BLaER1 (cell line): ENCODE data around the gene EXOC2.

Source experiments
- H3K27ac ChIP-seq: shearing (Covaris generic); formaldehyde crosslinking; 2 replicates; pipeline ENCODE4 v1.8.1; 2022
- H3K27me3 ChIP-seq: shearing (Covaris generic); formaldehyde crosslinking; 2 replicates; pipeline ENCODE4 v1.8.1; 2022
- H3K36me3 ChIP-seq: shearing (Covaris generic); formaldehyde crosslinking; 2 replicates; pipeline ENCODE4 v1.8.1; 2022
- H3K4me1 ChIP-seq: shearing (Covaris generic); formaldehyde crosslinking; 2 replicates; pipeline ENCODE4 v1.8.1; 2022
- H3K4me2 ChIP-seq: shearing (Covaris generic); formaldehyde crosslinking; 2 replicates; pipeline ENCODE4 v1.8.1; 2022
- H3K4me3 ChIP-seq: shearing (Covaris generic); formaldehyde crosslinking; 2 replicates; pipeline ENCODE4 v1.8.1; 2022
- H3K9ac ChIP-seq: shearing (Covaris generic); formaldehyde crosslinking; 2 replicates; pipeline ENCODE4 v1.8.1; 2022
- H3K9me3 ChIP-seq: shearing (Covaris generic); formaldehyde crosslinking; 2 replicates; pipeline ENCODE4 v1.8.1; 2022
- H4K20me1 ChIP-seq: shearing (Covaris generic); formaldehyde crosslinking; 2 replicates; pipeline ENCODE4 v1.8.1; 2022
- Cebpa-rat ChIP-seq: shearing (Covaris generic); IDR thresholded peaks from 2 replicates; pipeline ENCODE4 v1.8.1; 2022

The EXOC2 gene

DNA sequence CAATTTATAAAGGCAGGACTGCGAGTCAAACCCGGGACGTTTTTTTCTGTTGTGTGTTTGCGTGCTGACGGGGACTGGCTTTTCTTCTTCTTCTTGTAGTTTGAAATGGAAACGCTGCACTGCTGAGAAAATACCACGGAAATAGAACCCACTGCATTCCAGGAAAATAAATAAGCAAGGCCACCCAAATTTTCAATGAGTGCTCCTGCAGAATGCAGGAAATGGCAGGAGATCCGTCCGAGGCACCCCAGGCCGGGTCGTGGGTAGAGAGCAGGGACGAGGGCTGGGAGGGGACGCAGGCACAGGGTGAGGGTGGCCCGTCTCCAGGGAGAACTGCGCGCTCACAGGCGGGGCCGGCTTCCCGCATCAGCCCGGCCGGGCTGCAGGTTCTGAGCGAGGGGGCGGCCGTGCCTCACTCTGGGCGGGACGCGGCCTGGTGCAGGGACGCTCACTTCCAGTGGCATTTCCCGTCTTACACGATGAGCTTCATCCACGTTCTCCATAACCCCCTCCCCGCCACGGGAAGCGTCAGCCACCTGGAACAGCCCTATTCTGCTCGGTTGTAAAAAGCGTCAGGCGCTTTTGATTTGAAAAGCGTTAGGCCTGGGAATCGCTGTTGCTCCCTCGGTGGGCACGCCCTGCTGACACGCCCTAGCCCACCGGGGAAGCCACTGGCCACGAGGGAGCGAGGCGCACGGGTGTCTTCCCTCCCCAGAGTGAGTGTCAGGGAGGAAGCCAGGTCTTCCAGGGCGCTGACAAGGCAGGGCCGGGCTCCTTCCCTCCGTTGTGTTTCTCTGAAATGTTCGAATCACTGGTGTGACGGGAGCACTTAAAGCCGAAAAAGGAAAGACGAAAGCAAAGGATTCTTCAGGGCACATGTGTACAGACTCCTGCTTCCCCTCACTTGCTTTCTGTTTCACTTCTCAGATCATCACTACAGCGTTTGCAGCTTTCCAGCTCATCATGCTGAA, 17.9 kb upstream of the EXOC2 start:
- peak overlapping the region; percentile 83 for H3K9ac ChIP-seq
- H3K27ac ChIP-seq = peak overlapping the region; percentile 82

DNA sequence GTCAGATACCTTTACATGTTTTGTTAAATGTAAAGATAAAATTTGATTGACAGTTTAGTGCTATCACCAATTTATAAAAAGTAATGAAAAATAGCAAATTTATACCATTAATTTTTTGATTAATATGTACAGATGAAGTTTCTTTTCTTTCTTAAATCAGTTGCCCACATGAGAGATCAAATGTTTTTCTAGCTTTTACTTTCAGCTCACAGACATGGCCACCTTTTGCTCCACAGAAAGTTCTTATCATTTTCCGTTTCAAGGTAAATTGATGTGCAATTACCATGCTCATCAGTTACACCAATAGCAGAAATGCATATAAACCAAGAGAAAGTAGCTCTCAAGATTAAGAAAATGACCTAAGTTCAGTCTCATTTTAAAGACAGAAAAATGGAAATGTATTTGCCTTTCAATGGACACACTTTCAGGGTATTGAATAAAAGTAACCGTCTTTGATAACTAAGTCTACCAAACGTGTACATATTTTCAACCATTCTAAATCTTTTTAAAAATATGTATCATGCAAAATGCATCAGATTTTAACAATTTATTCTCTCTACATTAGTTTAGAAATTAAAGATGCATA, 16.6 kb upstream of the EXOC2 start:
- Histone ChIP-seq H3K27me3 (no peaks in the 10 kb centered on the region), H3K36me3 (no peaks in the 10 kb centered on the region), H3K4me1 (peaks cover 12% of the 10 kb centered on the region), H3K27ac (no peak overlapping the region), H3K4me3 (no peak overlapping the region), H4K20me1 (no peaks in the 10 kb centered on the region), H3K4me2 (no peak overlapping the region), H3K9me3 (no peaks in the 10 kb centered on the region), H3K9ac (no peak overlapping the region)
- no peak for TF ChIP-seq Cebpa-rat

More for the DNA sequence above, 17.9 kb upstream of the EXOC2 start:
- H3K27me3 ChIP-seq = no peaks in the 10 kb centered on the region
- H3K4me1 ChIP-seq = peaks cover 12% of the 10 kb centered on the region
- peak overlapping the region; percentile 96 for H3K4me2 ChIP-seq
- H4K20me1 ChIP-seq = no peaks in the 10 kb centered on the region
- TF ChIP-seq Cebpa-rat = no peak
- peak overlapping the region; percentile 75 for H3K4me3 ChIP-seq
- no peaks in the 10 kb centered on the region for H3K36me3 ChIP-seq
- H3K9me3 ChIP-seq = no peaks in the 10 kb centered on the region

DNA sequence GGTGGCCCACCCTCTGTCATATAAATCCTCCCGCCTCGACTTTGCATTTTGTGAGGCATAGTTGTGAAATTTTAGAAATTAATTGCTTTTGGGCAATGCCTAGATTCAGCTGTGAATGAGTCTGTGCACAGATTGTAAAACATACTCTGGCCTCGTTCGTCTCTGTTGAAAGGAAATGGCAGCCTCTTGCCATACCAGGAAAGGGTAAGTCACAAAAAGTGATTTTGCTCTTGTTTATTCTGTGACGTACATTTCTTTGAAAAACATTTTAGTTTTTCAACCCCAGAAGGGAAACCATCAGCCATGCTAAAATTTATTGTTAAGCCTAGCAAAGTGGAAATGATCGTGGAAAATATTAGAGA, 15.3 kb upstream of the EXOC2 start:
- H3K27ac ChIP-seq = no peak overlapping the region
- no peaks in the 10 kb centered on the region for H3K36me3 ChIP-seq
- H4K20me1 ChIP-seq = no peaks in the 10 kb centered on the region
- no peaks in the 10 kb centered on the region for H3K9me3 ChIP-seq
- peaks cover 12% of the 10 kb centered on the region for H3K4me1 ChIP-seq
- H3K27me3 ChIP-seq = no peaks in the 10 kb centered on the region
- no peak for TF ChIP-seq Cebpa-rat
- H3K4me2 ChIP-seq = no peak overlapping the region
- no peak overlapping the region for H3K4me3 ChIP-seq
- no peak overlapping the region for H3K9ac ChIP-seq

- no peak for TF ChIP-seq Cebpa-rat
- H3K36me3 ChIP-seq = no peaks in the 10 kb centered on the region
- no peaks in the 10 kb centered on the region for H3K9me3 ChIP-seq
- no peak overlapping the region for H3K4me2 ChIP-seq
- H3K4me1 ChIP-seq = peaks cover 12% of the 10 kb centered on the region
- no peak overlapping the region for H3K9ac ChIP-seq
- H3K27me3 ChIP-seq = no peaks in the 10 kb centered on the region
- no peak overlapping the region for H3K4me3 ChIP-seq
- H3K27ac ChIP-seq = no peak overlapping the region
- H4K20me1 ChIP-seq = no peaks in the 10 kb centered on the region
These were observed 14.8 kb upstream of the EXOC2 start for GRCh38 chr6:707576-708236.

DNA sequence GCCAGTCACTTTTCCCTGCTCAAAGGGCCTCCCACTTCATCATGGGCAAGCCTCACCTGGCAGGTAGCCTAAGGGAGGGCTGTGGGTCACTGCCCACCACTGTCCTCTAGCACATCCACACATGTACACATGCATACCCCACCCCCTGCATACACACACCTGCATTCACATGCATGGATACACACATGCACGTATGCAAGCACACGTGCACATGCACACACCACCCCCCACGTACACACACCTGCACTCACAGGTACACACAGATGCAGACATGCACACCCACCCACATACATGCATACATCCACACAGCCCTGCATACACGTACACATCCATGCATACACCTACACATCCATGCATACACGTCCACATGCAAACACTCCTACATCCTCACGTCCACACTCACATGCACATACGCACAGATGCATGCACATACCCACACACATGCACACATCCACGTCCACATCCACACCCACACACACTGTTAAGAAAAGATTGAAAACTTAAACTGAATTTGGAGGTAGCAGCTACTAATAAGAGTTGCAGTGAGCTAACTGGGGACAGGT, 14.0 kb upstream of the EXOC2 start:
- no peaks in the 10 kb centered on the region for H4K20me1 ChIP-seq
- H3K36me3 ChIP-seq = no peaks in the 10 kb centered on the region
- no peak for TF ChIP-seq Cebpa-rat
- no peak overlapping the region for H3K9ac ChIP-seq
- no peak overlapping the region for H3K4me2 ChIP-seq
- H3K4me1 ChIP-seq = peaks cover 11% of the 10 kb centered on the region
- H3K4me3 ChIP-seq = no peak overlapping the region
- H3K9me3 ChIP-seq = no peaks in the 10 kb centered on the region
- H3K27me3 ChIP-seq = no peaks in the 10 kb centered on the region
- no peak overlapping the region for H3K27ac ChIP-seq

GRCh38 chr6:706146-706545, 13.2 kb upstream of the EXOC2 start:
- no peak for TF ChIP-seq Cebpa-rat

GRCh38 chr6:705047-705446, 12.1 kb upstream of the EXOC2 start:
- Histone ChIP-seq H4K20me1 (no peaks in the 10 kb centered on the region), H3K4me3 (no peak overlapping the region), H3K27ac (no peak overlapping the region), H3K9me3 (no peaks in the 10 kb centered on the region), H3K4me1 (peaks cover under 1% of the 10 kb centered on the region; the same call in 1 of the 2 replicates), H3K9ac (no peak overlapping the region), H3K4me2 (no peak overlapping the region), H3K36me3 (no peaks in the 10 kb centered on the region), H3K27me3 (no peaks in the 10 kb centered on the region)
- no peak for TF ChIP-seq Cebpa-rat

More at GRCh38 chr6:706146-706545, 13.2 kb upstream of the EXOC2 start:
- H3K27me3 ChIP-seq = no peaks in the 10 kb centered on the region
- H3K4me1 ChIP-seq = peaks cover 6% of the 10 kb centered on the region; the same call in 1 of the 2 replicates
- H3K27ac ChIP-seq = no peak overlapping the region
- H3K4me2 ChIP-seq = no peak overlapping the region
- H3K36me3 ChIP-seq = no peaks in the 10 kb centered on the region
- H3K9me3 ChIP-seq = no peaks in the 10 kb centered on the region
- no peaks in the 10 kb centered on the region for H4K20me1 ChIP-seq
- no peak overlapping the region for H3K4me3 ChIP-seq
- no peak overlapping the region for H3K9ac ChIP-seq

GRCh38 chr6:704046-704445, 11.1 kb upstream of the EXOC2 start:
- H3K27me3 ChIP-seq = no peaks in the 10 kb centered on the region
- H3K9ac ChIP-seq = no peak overlapping the region
- no peak overlapping the region for H3K27ac ChIP-seq
- no peak overlapping the region for H3K4me2 ChIP-seq
- no peaks in the 10 kb centered on the region for H3K9me3 ChIP-seq
- no peaks in the 10 kb centered on the region for H3K4me1 ChIP-seq
- no peaks in the 10 kb centered on the region for H4K20me1 ChIP-seq
- no peaks in the 10 kb centered on the region for H3K36me3 ChIP-seq
- no peak overlapping the region for H3K4me3 ChIP-seq
- TF ChIP-seq Cebpa-rat = no peak

DNA sequence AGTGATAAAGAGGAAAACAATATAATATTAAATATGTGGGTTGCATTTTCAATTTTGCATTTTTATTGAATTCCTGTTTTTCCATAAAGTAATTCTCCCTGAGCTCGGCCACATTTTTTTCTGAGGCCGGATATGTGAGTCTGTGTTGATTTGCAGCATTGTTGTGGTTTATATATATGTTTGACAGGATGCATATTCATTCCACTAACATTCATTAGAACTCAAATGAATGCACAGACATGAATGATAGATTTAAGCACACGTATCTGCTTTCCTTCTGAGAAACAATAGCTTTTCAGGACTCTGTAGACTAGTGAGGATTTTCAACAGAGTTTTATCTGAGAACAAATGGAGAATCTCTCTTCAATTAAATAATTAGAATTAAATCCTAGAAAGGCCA, 10.6 kb upstream of the EXOC2 start:
- H3K36me3 ChIP-seq = no peaks in the 10 kb centered on the region
- H3K4me3 ChIP-seq = no peak overlapping the region
- no peak overlapping the region for H3K27ac ChIP-seq
- no peaks in the 10 kb centered on the region for H3K27me3 ChIP-seq
- no peak overlapping the region for H3K9ac ChIP-seq
- no peaks in the 10 kb centered on the region for H3K4me1 ChIP-seq
- no peaks in the 10 kb centered on the region for H4K20me1 ChIP-seq
- no peaks in the 10 kb centered on the region for H3K9me3 ChIP-seq
- TF ChIP-seq Cebpa-rat = no peak
- no peak overlapping the region for H3K4me2 ChIP-seq
